GM12892 (cell line): ENCODE data around the gene THAP4.

Source experiments
- DNase-seq: peaks from one replicate; pipeline ENCODE4 v3.0.0; 2011; ENCODE audit not compliant: insufficient read length
- FAIRE-seq: peaks from 2 replicates; lab custom pipeline; 2011; peaks lifted over from hg19 to GRCh38; lab: Jason Lieb, UNC
- POLR2A ChIP-seq: IDR thresholded peaks from 2 replicates; pipeline ENCODE4 v1.6.1; 2011; ENCODE audit warnings: low read depth, low read length, control low read depth
- POLR2AphosphoS5 ChIP-seq: IDR thresholded peaks from 2 replicates; pipeline ENCODE4 v1.6.1; 2011; ENCODE audit warnings: low read depth, low read length, control low read depth
- TAF1 ChIP-seq: IDR thresholded peaks from 2 replicates; pipeline ENCODE4 v1.6.1; 2011; ENCODE audit warnings: low read depth, mild to moderate bottlenecking, control low read depth, low read length, borderline replicate concordance

Gene THAP4

GRCh38 chr2:241615041-241615440, 21.9 kb downstream of the THAP4 start:
- TF ChIP-seq POLR2AphosphoS5 (no peak), POLR2A (no peak), TAF1 (no peak)
- DNase-seq (no peak), FAIRE-seq (no peak)

- TF ChIP-seq TAF1 (no peak), POLR2AphosphoS5 (no peak), POLR2A (no peak)
- no peak for FAIRE-seq
- no peak for DNase-seq
Measured at GRCh38 chr2:241613017-241613780, 23.8 kb downstream of the THAP4 start.

GRCh38 chr2:241612156-241613016, 24.6 kb downstream of the THAP4 start:
- FAIRE-seq (no peak), DNase-seq (no peak)
- TF ChIP-seq POLR2AphosphoS5 (no peak), POLR2A (no peak), TAF1 (no peak)

GRCh38 chr2:241611062-241611461, 25.9 kb downstream of the THAP4 start:
- TF ChIP-seq POLR2AphosphoS5 (no peak), POLR2A (no peak), TAF1 (no peak)
- no peak for FAIRE-seq
- no peak for DNase-seq

- peak; percentile 83 for FAIRE-seq
- peak; percentile 93 for DNase-seq
- no peak for TF ChIP-seq TAF1
- TF ChIP-seq POLR2A: peak; percentile 29; the same call in 1 of the 2 replicates
- no peak for TF ChIP-seq POLR2AphosphoS5
Measured at GRCh38 chr2:241609859-241610793, 26.8 kb downstream of the THAP4 start.

GRCh38 chr2:241608881-241609280, 28.1 kb downstream of the THAP4 start:
- no peak for FAIRE-seq
- no peak for TF ChIP-seq POLR2A
- TF ChIP-seq POLR2AphosphoS5: no peak
- no peak for TF ChIP-seq TAF1
- no peak for DNase-seq

GRCh38 chr2:241607162-241607885, 29.6 kb downstream of the THAP4 start:
- TF ChIP-seq TAF1 (no peak), POLR2A (no peak), POLR2AphosphoS5 (no peak)
- FAIRE-seq (no peak), DNase-seq (no peak)

- FAIRE-seq: no peak
- no peak for TF ChIP-seq POLR2A
- TF ChIP-seq TAF1: no peak
- TF ChIP-seq POLR2AphosphoS5: no peak
- DNase-seq: no peak
Measured at GRCh38 chr2:241606186-241606585, 30.8 kb downstream of the THAP4 start.

- DNase-seq (no peak), FAIRE-seq (no peak)
- TF ChIP-seq POLR2A (no peak), POLR2AphosphoS5 (no peak), TAF1 (no peak)
Measured at GRCh38 chr2:241603686-241604085, 33.3 kb downstream of the THAP4 start.

- FAIRE-seq: no peak
- DNase-seq: no peak
- TF ChIP-seq TAF1: no peak
- TF ChIP-seq POLR2A: no peak
- no peak for TF ChIP-seq POLR2AphosphoS5
Measured at GRCh38 chr2:241602720-241603119, 34.2 kb downstream of the THAP4 start.

- no peak for DNase-seq
- no peak for FAIRE-seq
- TF ChIP-seq TAF1: no peak
- TF ChIP-seq POLR2AphosphoS5: no peak
- TF ChIP-seq POLR2A: no peak
Measured at GRCh38 chr2:241601841-241602240, 35.1 kb downstream of the THAP4 start.
